HG03159 (cell line): Measurements from ENCODE around the gene ZBTB34.

Experiments
- ATAC-seq: cut with Tn5 transposase; IDR thresholded peaks from one replicate; pipeline ENCODE4 v1.9.1; 2021; ENCODE audit warnings: mild to moderate bottlenecking, moderate library complexity; ENCODE audit not compliant: unreplicated experiment

The ZBTB34 gene

DNA sequence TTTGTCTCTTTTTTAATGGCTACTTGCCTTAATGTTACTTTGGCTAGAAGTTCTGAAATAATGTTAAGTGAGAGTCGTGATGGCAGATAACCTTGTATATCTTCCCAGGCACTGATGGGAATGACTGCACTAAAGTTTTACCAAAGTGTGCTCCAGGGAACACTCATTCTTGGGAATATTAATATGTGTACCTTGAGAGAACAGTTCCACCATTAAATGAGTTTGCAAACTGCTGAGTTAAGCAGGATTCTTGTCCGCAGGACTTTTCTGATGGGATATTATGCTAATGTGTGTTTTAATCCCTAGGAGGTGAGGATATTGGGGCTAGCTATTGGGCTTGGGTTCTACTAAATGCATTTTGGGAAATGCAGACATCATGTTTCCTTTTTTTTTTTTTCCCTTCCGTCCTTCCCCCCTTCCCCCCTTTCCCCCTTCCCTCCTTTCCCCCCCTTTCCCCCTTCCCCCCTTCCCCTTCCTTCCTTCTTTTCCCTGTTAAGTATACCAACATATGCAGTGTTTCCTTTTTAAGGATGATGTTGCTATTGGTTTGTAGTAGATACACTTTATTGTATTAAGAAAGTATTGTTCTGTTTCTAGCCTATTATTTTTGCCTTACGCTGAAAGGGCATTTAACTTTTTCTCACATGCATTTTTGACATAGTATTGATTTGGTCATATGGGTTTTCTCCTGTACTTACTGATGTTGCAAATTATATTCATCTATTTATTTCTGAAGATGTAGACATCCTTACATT, 15.5 kb downstream of the ZBTB34 start:
- ATAC-seq = no peak

DNA sequence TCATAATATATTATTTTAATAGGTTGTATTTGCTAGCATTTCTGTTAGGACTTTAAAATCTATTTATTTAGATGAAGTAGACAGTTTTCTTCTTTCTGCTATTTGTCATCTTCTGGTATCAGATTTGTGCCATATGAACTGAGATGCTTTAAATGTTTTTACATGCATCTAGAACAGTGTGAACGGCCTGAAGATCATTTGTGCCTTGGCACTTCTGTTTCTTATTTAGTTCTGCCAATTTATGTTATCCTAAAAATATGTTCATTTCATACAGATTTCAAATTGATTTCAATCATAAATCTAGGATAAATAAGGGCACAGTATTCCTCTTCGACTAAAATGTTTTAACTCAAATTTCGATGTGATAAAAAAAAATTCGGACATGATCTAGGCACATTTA, 16.1 kb downstream of the ZBTB34 start:
- ATAC-seq = no peak

DNA sequence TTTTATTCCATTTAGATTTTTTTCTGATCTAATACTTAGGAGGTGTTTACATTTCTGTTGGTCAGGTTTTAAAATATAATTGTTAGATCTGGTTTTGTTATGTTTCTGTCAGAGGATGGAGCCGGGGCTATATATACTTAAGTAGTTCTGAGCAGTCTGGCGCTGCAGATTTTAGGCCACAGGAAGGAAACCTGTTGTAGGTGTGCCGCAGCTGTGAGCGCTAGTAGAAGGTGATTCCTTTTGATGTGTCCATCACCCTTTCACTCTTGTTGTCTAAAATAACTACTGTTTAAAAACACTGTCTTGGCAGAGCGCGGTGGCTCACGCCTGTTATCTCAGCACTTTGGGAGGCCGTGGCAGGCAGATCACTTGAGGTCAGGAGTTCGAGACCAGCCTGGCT, 17.0 kb downstream of the ZBTB34 start:
- ATAC-seq = no peak

DNA sequence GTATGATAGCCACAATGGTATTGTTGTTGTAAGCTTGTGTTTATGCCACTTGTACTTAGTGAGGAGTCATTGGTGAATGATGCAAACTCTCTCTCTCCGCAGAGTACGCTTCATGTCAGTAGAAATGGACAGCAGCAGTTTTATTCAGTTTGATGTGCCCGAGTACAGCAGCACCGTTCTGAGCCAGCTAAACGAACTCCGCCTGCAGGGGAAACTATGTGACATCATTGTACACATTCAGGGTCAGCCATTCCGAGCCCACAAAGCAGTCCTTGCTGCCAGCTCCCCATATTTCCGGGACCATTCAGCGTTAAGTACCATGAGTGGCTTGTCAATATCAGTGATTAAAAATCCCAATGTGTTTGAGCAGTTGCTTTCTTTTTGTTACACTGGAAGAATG, 18.8 kb downstream of the ZBTB34 start:
- no peak for ATAC-seq

- no peak for ATAC-seq
These were observed 19.9 kb downstream of the ZBTB34 start for GRCh38 chr9:126880226-126880946.

GRCh38 chr9:126880947-126881332, 20.5 kb downstream of the ZBTB34 start:
- no peak for ATAC-seq

- no peak for ATAC-seq
These were observed 22.3 kb downstream of the ZBTB34 start for GRCh38 chr9:126882746-126883145.

DNA sequence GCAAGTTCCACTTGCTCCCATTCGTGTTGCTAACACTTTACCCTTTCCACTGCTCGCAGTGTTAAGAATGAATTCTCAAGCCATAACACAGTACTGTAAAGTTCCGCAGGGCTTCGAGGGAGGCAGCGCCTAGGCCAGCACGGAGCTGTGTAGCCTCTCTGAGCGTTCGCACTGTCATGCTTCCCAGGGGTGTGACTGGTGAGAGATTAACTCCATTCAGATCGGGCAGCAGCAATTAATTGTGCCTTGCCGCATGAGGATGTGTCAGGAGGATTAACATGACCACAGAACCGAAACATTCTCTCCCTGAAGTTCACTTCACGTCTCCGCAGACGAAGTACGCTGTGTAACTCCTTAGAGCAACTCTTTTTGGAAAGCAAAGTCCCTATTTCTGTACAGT, 23.2 kb downstream of the ZBTB34 start:
- no peak for ATAC-seq

GRCh38 chr9:126885131-126885641, 24.7 kb downstream of the ZBTB34 start:
- ATAC-seq = no peak

- no peak for ATAC-seq
These were observed 25.8 kb downstream of the ZBTB34 start for GRCh38 chr9:126886034-126886822.

- no peak for ATAC-seq
These were observed 26.5 kb downstream of the ZBTB34 start for GRCh38 chr9:126886897-126887296.

DNA sequence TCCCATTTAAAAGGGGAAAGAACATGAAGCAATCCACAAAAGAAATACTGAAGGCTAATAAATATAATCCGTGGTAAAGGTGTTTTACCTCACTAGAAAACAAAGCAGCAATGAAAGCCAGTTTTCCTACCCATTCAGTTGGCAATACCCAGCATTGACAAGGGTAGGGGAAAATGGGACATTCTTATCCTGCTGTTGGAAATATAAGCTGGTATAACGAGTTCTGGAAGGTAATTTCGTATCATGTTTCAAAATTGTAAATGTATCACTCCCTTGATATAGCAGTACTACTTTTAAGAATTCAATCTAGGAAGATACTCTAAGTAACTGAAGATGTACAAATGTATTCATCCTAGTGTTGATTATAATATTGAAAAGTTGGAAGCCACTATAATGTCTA, 31.2 kb downstream of the ZBTB34 start:
- ATAC-seq = no peak

DNA sequence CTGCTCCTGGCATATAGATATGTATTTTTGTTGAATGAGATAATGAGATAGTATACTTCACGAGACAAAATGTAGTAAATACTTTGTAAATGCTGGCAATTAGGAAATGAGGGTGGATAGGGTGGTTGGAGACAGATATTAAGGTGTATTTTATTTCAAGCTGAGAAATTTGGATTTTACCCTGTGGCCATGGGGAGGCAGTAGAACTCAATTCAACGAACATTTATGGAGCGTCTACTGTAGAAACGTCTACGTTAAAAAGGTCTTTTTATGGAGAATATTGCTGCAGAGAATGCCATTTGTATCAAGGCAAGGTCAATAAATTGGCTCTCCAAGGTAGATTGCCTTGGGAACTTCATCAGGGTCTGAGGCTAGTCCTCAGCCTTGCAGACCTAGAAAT, 32.6 kb downstream of the ZBTB34 start:
- ATAC-seq = no peak

DNA sequence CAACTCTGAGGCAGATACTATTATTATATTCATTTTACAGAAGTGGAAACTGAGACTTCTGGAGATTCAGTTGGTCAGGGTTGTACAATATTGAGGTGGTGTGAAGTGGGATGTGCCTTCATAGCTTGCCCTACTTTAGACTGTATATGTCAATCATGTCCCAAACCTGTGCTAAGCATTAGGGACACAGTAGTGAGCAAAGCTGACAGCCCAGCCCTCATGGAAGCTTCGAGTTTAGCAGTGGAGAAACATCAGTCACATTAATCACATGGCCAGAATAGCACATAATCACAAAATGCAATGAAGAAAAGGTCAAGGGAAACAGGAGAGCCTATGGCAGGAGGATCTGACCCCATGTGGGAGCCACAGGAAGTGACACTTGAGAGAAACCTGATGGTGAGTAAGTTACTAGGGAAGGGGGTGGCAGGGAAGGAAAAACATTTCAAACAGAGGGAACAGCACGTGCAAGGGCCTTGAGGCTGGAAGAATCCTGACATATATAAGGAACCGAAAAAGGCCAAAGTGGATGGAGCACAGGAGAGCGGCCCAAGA, 33.7 kb downstream of the ZBTB34 start:
- ATAC-seq = no peak

DNA sequence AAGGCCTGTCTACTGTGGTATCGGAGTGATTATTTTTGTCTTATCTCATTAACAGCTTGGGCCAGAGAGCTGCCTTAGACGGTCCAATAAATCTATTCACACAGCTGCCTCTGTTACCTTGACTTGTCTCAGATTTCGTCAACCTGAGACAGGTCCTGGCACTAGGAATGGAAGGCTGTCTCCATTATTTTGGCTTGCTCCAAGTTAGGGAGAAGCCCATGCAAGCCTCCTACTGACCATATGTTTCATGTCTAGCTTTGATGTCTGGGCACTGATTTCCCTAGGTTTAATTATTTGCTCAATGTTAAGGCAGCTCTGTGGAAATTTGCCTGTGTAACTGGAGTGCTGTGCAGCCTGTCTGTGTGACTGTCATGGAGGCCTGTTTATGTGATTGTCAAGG, 41.8 kb downstream of the ZBTB34 start:
- no peak for ATAC-seq

DNA sequence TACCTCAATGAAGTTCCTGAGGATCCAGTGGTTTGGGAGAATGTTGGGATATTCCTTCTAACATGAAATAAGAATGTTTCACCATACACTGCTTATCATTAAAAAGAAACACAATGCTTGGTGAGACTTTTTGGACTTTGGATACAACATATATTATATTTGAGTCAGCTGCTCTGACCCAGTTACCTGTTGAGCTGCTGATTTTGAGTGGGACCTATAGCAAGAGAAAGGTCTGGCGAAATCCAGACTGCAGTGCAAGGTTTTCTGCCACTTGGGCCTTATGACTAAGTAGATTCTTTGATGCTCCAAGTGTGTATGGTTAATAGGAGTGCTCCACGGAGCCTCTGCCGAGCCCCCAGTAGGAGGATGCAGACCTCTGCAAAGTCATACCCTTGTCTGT, 44.1 kb downstream of the ZBTB34 start:
- ATAC-seq = no peak

DNA sequence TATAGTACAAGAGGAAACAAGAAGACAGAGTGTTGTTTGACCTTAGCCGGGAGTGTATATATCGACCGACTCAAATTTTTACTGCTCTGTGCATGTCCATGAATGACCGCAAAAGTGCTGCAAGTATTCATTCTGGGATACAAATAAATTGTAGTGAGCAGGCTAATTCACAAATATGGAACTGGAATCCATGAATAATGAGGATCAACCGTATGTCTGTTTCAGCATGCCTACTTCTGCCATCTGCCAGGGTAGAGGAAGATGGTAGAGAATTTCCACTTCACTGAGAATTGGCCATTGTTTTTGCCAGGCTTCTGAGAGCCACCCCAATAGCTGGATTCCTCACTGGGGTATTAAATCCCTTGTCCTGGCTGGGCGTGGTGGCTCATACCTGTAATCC, 45.7 kb downstream of the ZBTB34 start:
- no peak for ATAC-seq

DNA sequence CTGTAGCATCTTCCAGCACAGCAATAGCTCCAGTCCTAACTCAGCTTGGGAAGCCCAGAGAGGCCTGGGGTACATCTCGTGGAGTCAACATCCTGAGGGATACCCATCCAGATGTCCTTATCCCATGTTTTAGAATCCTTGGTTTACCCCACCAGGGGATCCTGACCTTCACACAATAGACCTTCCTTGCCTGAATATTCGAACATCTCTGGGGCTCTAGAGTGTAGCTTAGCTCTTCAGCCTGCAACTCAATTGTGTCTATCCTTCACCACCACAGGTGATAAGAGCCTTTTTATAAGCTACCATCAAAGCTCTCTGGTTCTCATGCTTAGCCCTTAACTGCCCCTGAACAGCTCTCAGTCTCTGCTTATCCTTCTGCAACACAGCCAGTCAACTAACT, 46.6 kb downstream of the ZBTB34 start:
- ATAC-seq = no peak

- peak; percentile 98 for ATAC-seq
These were observed 54.2 kb downstream of the ZBTB34 start, which contains the start of gene RALGPS1 for GRCh38 chr9:126914458-126915280. Gene RALGPS1 (plus strand): TSS chr9:126914782. CDS start chr9:126962290, 47,508 bp downstream.

DNA sequence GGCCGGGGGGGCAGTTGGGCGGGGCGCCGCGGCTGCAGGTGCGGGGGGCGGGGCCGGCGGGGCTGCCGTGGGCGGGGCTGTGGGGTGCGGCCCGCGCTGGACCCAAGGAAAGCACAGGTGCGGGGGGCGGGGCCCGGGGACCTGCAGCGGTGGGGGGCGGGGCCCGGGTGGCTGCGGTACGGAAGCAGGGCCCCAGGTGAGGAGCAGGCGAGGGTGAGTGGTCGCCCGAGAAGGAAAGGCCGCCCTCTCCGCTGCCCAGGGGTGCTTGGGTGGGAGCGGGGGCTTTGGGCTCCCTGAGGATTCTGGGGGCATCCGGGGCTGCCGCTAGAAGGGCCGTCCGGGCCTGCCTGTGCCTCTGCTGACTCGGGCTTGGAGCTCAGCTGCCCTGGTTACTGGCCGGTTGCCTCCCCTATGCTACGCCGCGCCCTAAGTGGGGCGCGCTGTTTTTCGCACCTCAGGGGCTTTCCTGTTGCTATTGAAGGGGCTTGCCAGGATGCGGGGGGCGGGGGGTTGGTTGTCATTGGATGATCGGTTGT, 54.9 kb downstream of the ZBTB34 start:
- ATAC-seq = no peak
